WTC11 (cell line): ENCODE measurements around the gene TYSND1. TPM values are rescaled to one million over a fixed set of nuclear protein-coding genes. Genes with fewer than 3 reads are reported as not detected.

Experiments
- ATAC-seq: fragments of 200-7000 bp; cut with Tn5 transposase; 2 replicates; pipeline ENCODE4 v1.10.0; 2021; ENCODE audit warnings: mild to moderate bottlenecking, moderate library complexity
- CTCF ChIA-PET: fragments of 300-600 bp; sonication (Branson Sonifier 250); formaldehyde crosslinking; loops from one replicate; lab custom pipeline; 2021; ENCODE audit warnings: antibody characterized with exemption; lab: Charles Lee
- POLR2A ChIA-PET: fragments of 350-600 bp; sonication (Branson Sonifier 250); formaldehyde crosslinking; loops from one replicate; lab custom pipeline; 2021; ENCODE audit warnings: antibody characterized with exemption; lab: Charles Lee
- DNase-seq: peaks from one replicate; pipeline ENCODE4 v3.0.0; 2021; ENCODE audit warnings: low spot score
- H3K27ac Mint-ChIP-seq: 2 replicates; pipeline ENCODE4 v1.8.0; 2021; ENCODE audit warnings: mixed read lengths
- H3K27me3 Mint-ChIP-seq: 2 replicates; pipeline ENCODE4 v1.8.0; 2021; ENCODE audit warnings: low read depth, mild to moderate bottlenecking, moderate library complexity, mixed read lengths
- H3K36me3 Mint-ChIP-seq: 2 replicates; pipeline ENCODE4 v1.8.0; 2021; ENCODE audit warnings: mixed read lengths
- H3K4me1 Mint-ChIP-seq: 2 replicates; pipeline ENCODE4 v1.8.0; 2022; ENCODE audit warnings: mixed read lengths
- H3K4me3 Mint-ChIP-seq: 2 replicates; pipeline ENCODE4 v1.8.0; 2021; ENCODE audit warnings: mild to moderate bottlenecking, moderate library complexity, mixed read lengths
- H3K9me3 Mint-ChIP-seq: 2 replicates; pipeline ENCODE4 v1.8.0; 2021; ENCODE audit warnings: mixed read lengths
- GABPB1 ChIP-seq: sonication (generic); formaldehyde crosslinking; IDR thresholded peaks from 2 replicates; pipeline ENCODE4 v1.8.1; 2023; ENCODE audit warnings: mild to moderate bottlenecking, missing genetic modification reagents
- GRHL2 ChIP-seq: fragments of 250-450 bp; sonication (Bioruptor Pico); IDR thresholded peaks from 2 replicates; pipeline ENCODE4 v1.8.0; 2022; ENCODE audit warnings: mild to moderate bottlenecking, moderate library complexity; ENCODE audit not compliant: insufficient replicate concordance, severe bottlenecking
- MLX ChIP-seq: sonication (generic); formaldehyde crosslinking; IDR thresholded peaks from 2 replicates; pipeline ENCODE4 v1.8.1; 2023; ENCODE audit warnings: mild to moderate bottlenecking, missing genetic modification reagents, moderate library complexity
- NFATC4 ChIP-seq: fragments of 250-450 bp; sonication (Bioruptor Pico); IDR thresholded peaks from 2 replicates; pipeline ENCODE4 v1.9.0; 2021; ENCODE audit warnings: mild to moderate bottlenecking
- NFE2L1 ChIP-seq: sonication (generic); formaldehyde crosslinking; IDR thresholded peaks from 2 replicates; pipeline ENCODE4 v1.8.1; 2023; ENCODE audit warnings: missing genetic modification reagents
- NR2C2 ChIP-seq: sonication (generic); formaldehyde crosslinking; IDR thresholded peaks from 2 replicates; pipeline ENCODE4 v1.8.0; 2022; ENCODE audit warnings: mild to moderate bottlenecking, missing genetic modification reagents
- RELA ChIP-seq: sonication (generic); formaldehyde crosslinking; IDR thresholded peaks from 2 replicates; pipeline ENCODE4 v1.8.1; 2022; ENCODE audit warnings: missing genetic modification reagents, mild to moderate bottlenecking, borderline replicate concordance
- SOX15 ChIP-seq: fragments of 250-450 bp; sonication (Bioruptor Pico); IDR thresholded peaks from 2 replicates; pipeline ENCODE4 v1.9.0; 2021; ENCODE audit warnings: mild to moderate bottlenecking
- ZNF232 ChIP-seq: sonication (generic); formaldehyde crosslinking; IDR thresholded peaks from 2 replicates; pipeline ENCODE4 v1.8.0; 2022; ENCODE audit warnings: mild to moderate bottlenecking, missing genetic modification reagents
- ZNF317 ChIP-seq: sonication (generic); formaldehyde crosslinking; IDR thresholded peaks from 2 replicates; pipeline ENCODE4 v1.8.1; 2023; ENCODE audit warnings: low read depth, mild to moderate bottlenecking, moderate library complexity, missing genetic modification reagents, borderline replicate concordance
- ZNF512 ChIP-seq: sonication (generic); formaldehyde crosslinking; IDR thresholded peaks from 2 replicates; pipeline ENCODE4 v1.8.1; 2022; ENCODE audit warnings: missing genetic modification reagents, borderline replicate concordance
- total RNA-seq: library from RNA; stranded (reverse); gene quantifications from 3 replicates; pipeline ENCODE4 v1.2.3, GENCODE V29; 2021
- TF ChIP-seq, protein P1 (sequence below): sonication (generic); formaldehyde crosslinking; IDR thresholded peaks from 2 replicates; pipeline ENCODE4 v1.8.0; 2022; ENCODE audit warnings: missing genetic modification reagents
- TF ChIP-seq, protein P2 (sequence below): sonication (generic); formaldehyde crosslinking; IDR thresholded peaks from 2 replicates; pipeline ENCODE4 v1.8.0; 2023; ENCODE audit warnings: missing genetic modification reagents, mild to moderate bottlenecking, borderline replicate concordance
- TF ChIP-seq, protein P3 (sequence below): sonication (generic); formaldehyde crosslinking; IDR thresholded peaks from 2 replicates; pipeline ENCODE4 v1.8.1; 2023; ENCODE audit warnings: mild to moderate bottlenecking, moderate library complexity, missing genetic modification reagents
- TF ChIP-seq, protein P4 (sequence below): fragments of 250-450 bp; sonication (Bioruptor Pico); IDR thresholded peaks from 2 replicates; pipeline ENCODE4 v2.1.2; 2022; ENCODE audit warnings: mild to moderate bottlenecking, moderate library complexity

Gene TYSND1
- total RNA-seq, 1 experiment from 2014 or later: 18.9 TPM

- TF ChIP-seq, protein P1, sequence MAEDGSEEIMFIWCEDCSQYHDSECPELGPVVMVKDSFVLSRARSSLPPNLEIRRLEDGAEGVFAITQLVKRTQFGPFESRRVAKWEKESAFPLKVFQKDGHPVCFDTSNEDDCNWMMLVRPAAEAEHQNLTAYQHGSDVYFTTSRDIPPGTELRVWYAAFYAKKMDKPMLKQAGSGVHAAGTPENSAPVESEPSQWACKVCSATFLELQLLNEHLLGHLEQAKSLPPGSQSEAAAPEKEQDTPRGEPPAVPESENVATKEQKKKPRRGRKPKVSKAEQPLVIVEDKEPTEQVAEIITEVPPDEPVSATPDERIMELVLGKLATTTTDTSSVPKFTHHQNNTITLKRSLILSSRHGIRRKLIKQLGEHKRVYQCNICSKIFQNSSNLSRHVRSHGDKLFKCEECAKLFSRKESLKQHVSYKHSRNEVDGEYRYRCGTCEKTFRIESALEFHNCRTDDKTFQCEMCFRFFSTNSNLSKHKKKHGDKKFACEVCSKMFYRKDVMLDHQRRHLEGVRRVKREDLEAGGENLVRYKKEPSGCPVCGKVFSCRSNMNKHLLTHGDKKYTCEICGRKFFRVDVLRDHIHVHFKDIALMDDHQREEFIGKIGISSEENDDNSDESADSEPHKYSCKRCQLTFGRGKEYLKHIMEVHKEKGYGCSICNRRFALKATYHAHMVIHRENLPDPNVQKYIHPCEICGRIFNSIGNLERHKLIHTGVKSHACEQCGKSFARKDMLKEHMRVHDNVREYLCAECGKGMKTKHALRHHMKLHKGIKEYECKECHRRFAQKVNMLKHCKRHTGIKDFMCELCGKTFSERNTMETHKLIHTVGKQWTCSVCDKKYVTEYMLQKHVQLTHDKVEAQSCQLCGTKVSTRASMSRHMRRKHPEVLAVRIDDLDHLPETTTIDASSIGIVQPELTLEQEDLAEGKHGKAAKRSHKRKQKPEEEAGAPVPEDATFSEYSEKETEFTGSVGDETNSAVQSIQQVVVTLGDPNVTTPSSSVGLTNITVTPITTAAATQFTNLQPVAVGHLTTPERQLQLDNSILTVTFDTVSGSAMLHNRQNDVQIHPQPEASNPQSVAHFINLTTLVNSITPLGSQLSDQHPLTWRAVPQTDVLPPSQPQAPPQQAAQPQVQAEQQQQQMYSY: no peak
- TF ChIP-seq ZNF232 (CRISPR knock-in tag) (no peak), SOX15 (CRISPR knock-in tag) (no peak), MLX (no peak), NR2C2 (CRISPR knock-in tag) (no peak), GRHL2 (no peak), ZNF317 (no peak), ZNF512 (CRISPR knock-in tag) (no peak), GABPB1 (no peak)
- TF ChIP-seq, protein P2, sequence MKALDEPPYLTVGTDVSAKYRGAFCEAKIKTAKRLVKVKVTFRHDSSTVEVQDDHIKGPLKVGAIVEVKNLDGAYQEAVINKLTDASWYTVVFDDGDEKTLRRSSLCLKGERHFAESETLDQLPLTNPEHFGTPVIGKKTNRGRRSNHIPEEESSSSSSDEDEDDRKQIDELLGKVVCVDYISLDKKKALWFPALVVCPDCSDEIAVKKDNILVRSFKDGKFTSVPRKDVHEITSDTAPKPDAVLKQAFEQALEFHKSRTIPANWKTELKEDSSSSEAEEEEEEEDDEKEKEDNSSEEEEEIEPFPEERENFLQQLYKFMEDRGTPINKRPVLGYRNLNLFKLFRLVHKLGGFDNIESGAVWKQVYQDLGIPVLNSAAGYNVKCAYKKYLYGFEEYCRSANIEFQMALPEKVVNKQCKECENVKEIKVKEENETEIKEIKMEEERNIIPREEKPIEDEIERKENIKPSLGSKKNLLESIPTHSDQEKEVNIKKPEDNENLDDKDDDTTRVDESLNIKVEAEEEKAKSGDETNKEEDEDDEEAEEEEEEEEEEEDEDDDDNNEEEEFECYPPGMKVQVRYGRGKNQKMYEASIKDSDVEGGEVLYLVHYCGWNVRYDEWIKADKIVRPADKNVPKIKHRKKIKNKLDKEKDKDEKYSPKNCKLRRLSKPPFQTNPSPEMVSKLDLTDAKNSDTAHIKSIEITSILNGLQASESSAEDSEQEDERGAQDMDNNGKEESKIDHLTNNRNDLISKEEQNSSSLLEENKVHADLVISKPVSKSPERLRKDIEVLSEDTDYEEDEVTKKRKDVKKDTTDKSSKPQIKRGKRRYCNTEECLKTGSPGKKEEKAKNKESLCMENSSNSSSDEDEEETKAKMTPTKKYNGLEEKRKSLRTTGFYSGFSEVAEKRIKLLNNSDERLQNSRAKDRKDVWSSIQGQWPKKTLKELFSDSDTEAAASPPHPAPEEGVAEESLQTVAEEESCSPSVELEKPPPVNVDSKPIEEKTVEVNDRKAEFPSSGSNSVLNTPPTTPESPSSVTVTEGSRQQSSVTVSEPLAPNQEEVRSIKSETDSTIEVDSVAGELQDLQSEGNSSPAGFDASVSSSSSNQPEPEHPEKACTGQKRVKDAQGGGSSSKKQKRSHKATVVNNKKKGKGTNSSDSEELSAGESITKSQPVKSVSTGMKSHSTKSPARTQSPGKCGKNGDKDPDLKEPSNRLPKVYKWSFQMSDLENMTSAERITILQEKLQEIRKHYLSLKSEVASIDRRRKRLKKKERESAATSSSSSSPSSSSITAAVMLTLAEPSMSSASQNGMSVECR (CRISPR knock-in tag): no peak
- TF ChIP-seq, protein P3, sequence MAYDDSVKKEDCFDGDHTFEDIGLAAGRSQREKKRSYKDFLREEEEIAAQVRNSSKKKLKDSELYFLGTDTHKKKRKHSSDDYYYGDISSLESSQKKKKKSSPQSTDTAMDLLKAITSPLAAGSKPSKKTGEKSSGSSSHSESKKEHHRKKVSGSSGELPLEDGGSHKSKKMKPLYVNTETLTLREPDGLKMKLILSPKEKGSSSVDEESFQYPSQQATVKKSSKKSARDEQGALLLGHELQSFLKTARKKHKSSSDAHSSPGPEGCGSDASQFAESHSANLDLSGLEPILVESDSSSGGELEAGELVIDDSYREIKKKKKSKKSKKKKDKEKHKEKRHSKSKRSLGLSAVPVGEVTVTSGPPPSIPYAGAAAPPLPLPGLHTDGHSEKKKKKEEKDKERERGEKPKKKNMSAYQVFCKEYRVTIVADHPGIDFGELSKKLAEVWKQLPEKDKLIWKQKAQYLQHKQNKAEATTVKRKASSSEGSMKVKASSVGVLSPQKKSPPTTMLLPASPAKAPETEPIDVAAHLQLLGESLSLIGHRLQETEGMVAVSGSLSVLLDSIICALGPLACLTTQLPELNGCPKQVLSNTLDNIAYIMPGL: no peak
- TF ChIP-seq, protein P4, sequence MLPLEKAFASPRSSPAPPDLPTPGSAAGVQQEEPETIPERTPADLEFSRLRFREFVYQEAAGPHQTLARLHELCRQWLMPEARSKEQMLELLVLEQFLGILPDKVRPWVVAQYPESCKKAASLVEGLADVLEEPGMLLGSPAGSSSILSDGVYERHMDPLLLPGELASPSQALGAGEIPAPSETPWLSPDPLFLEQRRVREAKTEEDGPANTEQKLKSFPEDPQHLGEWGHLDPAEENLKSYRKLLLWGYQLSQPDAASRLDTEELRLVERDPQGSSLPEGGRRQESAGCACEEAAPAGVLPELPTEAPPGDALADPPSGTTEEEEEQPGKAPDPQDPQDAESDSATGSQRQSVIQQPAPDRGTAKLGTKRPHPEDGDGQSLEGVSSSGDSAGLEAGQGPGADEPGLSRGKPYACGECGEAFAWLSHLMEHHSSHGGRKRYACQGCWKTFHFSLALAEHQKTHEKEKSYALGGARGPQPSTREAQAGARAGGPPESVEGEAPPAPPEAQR (CRISPR knock-in tag): no peak
These were observed 2.0 kb upstream of the TYSND1 start (continued) for GRCh38 chr10:70148516-70148915.

GRCh38 chr10:70147259-70147625, 742 bp upstream of the TYSND1 start:
- ATAC-seq (no peak), DNase-seq (no peak)
- H3K4me3 Mint-ChIP-seq: peak overlapping the region; percentile 69
- no peaks in the 10 kb centered on the region for H3K27me3 Mint-ChIP-seq
- peak overlapping the region; percentile 96 for H3K27ac Mint-ChIP-seq
- CTCF ChIA-PET: interaction anchor here (0.8 to 4.0 kb wide), 24 partner anchors 20 to 361 kb away, joined by 3 to 79 read pairs (median 5); partner anchors contain the start of genes MACROH2A2 and SAR1A
- H3K36me3 Mint-ChIP-seq: peaks cover 18% of the 10 kb centered on the region
- no peak for TF ChIP-seq NFE2L1
- no peak for TF ChIP-seq NFATC4 (CRISPR knock-in tag)
- TF ChIP-seq RELA (CRISPR knock-in tag): no peak
- no peaks in the 10 kb centered on the region for H3K9me3 Mint-ChIP-seq
- POLR2A ChIA-PET: interaction anchor here (1.0 to 1.5 kb wide), 4 partner anchors 10 to 23 kb away, joined by 3 to 19 read pairs (median 4); partner anchors contain the start of gene SAR1A
- peaks cover 16% of the 10 kb centered on the region for H3K4me1 Mint-ChIP-seq
